Calu3 (cell line): Measurements from ENCODE around the gene ZNF638. TPM values are rescaled to one million over a fixed set of nuclear protein-coding genes. Genes with fewer than 3 reads are reported as not detected.
A peak's percentile ranks its signal among the peaks of the same experiment; 100 is the strongest.

Experiments
- Bru-seq: library from RNA; stranded (reverse); fragments of 400-500 nt; gene quantifications from one replicate; lab custom pipeline; 2021; lab: Mats Ljungman, UMichigan
- BruChase-seq, 2 experiments: library from RNA; stranded (reverse); fragments of 400-500 nt; gene quantifications; one replicate each; lab custom pipeline; 2021; lab: Mats Ljungman, UMichigan
- BruUV-seq: library from RNA; stranded (reverse); fragments of 400-500 nt; replicated peaks from 2 replicates; lab custom pipeline; 2021; lab: Mats Ljungman, UMichigan
- CTCF ChIA-PET: fragments of 300-600 bp; sonication (Branson Sonifier 250); formaldehyde crosslinking; loops from one replicate; lab custom pipeline; 2022; ENCODE audit warnings: antibody characterized with exemption; lab: Charles Lee
- DNase-seq: peaks from one replicate; pipeline ENCODE4 v3.0.0; 2022
- H3K27ac Mint-ChIP-seq: one replicate; pipeline ENCODE4 v1.8.0; 2022; ENCODE audit warnings: mixed read lengths; ENCODE audit not compliant: unreplicated experiment
- H3K27me3 Mint-ChIP-seq: one replicate; pipeline ENCODE4 v1.8.0; 2022; ENCODE audit warnings: mixed read lengths; ENCODE audit not compliant: unreplicated experiment
- H3K36me3 Mint-ChIP-seq: one replicate; pipeline ENCODE4 v1.8.0; 2022; ENCODE audit warnings: mild to moderate bottlenecking, moderate library complexity, mixed read lengths; ENCODE audit not compliant: insufficient read depth, unreplicated experiment
- H3K4me1 Mint-ChIP-seq: one replicate; pipeline ENCODE4 v1.8.0; 2022; ENCODE audit warnings: mild to moderate bottlenecking, low read depth, mixed read lengths; ENCODE audit not compliant: unreplicated experiment
- H3K4me3 Mint-ChIP-seq: one replicate; pipeline ENCODE4 v1.8.0; 2022; ENCODE audit warnings: mild to moderate bottlenecking, low read depth, moderate library complexity, mixed read lengths; ENCODE audit not compliant: unreplicated experiment
- H3K9me3 Mint-ChIP-seq: one replicate; pipeline ENCODE4 v1.8.0; 2022; ENCODE audit warnings: low read depth, mixed read lengths; ENCODE audit not compliant: unreplicated experiment
- CTCF ChIP-seq: fragments of 200-600 bp; IDR thresholded peaks from one replicate; pipeline ENCODE4 v1.8.0; 2022; ENCODE audit warnings: antibody characterized with exemption; ENCODE audit not compliant: unreplicated experiment
- intact Hi-C: fragments of 100-400 bp; cut with micrococcal nuclease; formaldehyde crosslinking; loops from one replicate; pipeline ENCODE4 v1.10.0; 2022; ENCODE audit not compliant: unreplicated experiment
- long read RNA-seq: library from polyadenylated mRNA; stranded (forward); transcript quantifications from one replicate; pipeline ENCODE4 v2.0.0, GENCODE V29; 2022
- total RNA-seq: library from RNA; stranded (reverse); gene quantifications from 2 replicates; pipeline ENCODE4 v1.2.3, GENCODE V29; 2022

Gene ZNF638
- total RNA-seq (127 and 132 TPM in 2 replicates), Bru-seq, nascent RNA (percentile 93 among the genes with signal in this experiment), BruChase-seq, experiment 1, labeled RNA remaining after a 6-hour chase (percentile 88 among the genes with signal in this experiment), BruChase-seq, experiment 2, labeled RNA remaining after a 2-hour chase (percentile 94 among the genes with signal in this experiment)
- long read RNA-seq, full-length matches to known transcripts = 13 of 59 reads
- long read RNA-seq, partial matches to known transcripts = 11 of 59 reads
- long read RNA-seq, other reads (novel, unspliced or antisense) = 35 of 59 reads

GRCh38 chr2:71331581-71332434 is at the start of gene ZNF638:
TSS of gene ZNF638 (plus strand) at chr2:71331782. CDS start at chr2:71348955, 17,173 bp downstream.
- peak; percentile 63 for TF ChIP-seq CTCF
- peak; percentile 93 for DNase-seq
- CTCF ChIA-PET = interaction anchor here (0.6 to 2.7 kb wide), 22 partner anchors 15 to 1038 kb away, joined by 3 to 36 read pairs (median 4); partner anchors contain the start of genes PAIP2B and SNRPG
- peak within 1 kb of the TSS; percentile 86 for H3K27ac Mint-ChIP-seq
- H3K9me3 Mint-ChIP-seq = no peaks in the 10 kb centered on the region
- peaks cover 35% of the 10 kb centered on the region for H3K36me3 Mint-ChIP-seq
- H3K4me3 Mint-ChIP-seq = peak within 1 kb of the TSS; percentile 100
- intact Hi-C loops = loop anchor here (2.0 kb wide), 1 partner anchor 105 kb away; the partner anchor contains the start of gene PAIP2B
- no peaks in the 10 kb centered on the region for H3K27me3 Mint-ChIP-seq
- BruUV-seq = no TSS peak
- H3K4me1 Mint-ChIP-seq = peaks cover 17% of the 10 kb centered on the region

GRCh38 chr2:71281950-71282349 is 49.6 kb upstream of the ZNF638 start:
- CTCF ChIA-PET = interaction anchor here (0.7 kb wide), 1 partner anchor 46 kb away, joined by 3 read pairs; no protein-coding TSS in a partner anchor

GRCh38 chr2:71282493-71282892 is 49.1 kb upstream of the ZNF638 start:
- no peaks in the 10 kb centered on the region for H3K9me3 Mint-ChIP-seq
- CTCF ChIA-PET = no interaction called here
- TF ChIP-seq CTCF = no peak
- peaks cover 11% of the 10 kb centered on the region for H3K4me1 Mint-ChIP-seq
- BruUV-seq = no TSS peak
- no peak overlapping the region for H3K27ac Mint-ChIP-seq
- no peak overlapping the region for H3K4me3 Mint-ChIP-seq
- peaks cover 5% of the 10 kb centered on the region for H3K36me3 Mint-ChIP-seq
- intact Hi-C loops = no loop called here
- H3K27me3 Mint-ChIP-seq = no peaks in the 10 kb centered on the region
- DNase-seq = no peak

More at GRCh38 chr2:71281950-71282349, 49.6 kb upstream of the ZNF638 start:
- Mint-ChIP-seq H3K36me3 (peaks cover 10% of the 10 kb centered on the region), H3K27ac (no peak overlapping the region), H3K4me3 (no peak overlapping the region), H3K9me3 (no peaks in the 10 kb centered on the region), H3K4me1 (peaks cover 11% of the 10 kb centered on the region), H3K27me3 (no peaks in the 10 kb centered on the region)
- DNase-seq = no peak
- intact Hi-C loops = no loop called here
- no peak for TF ChIP-seq CTCF
- BruUV-seq = no TSS peak

GRCh38 chr2:71283131-71283530 is 48.5 kb upstream of the ZNF638 start:
- no peak for TF ChIP-seq CTCF
- Mint-ChIP-seq H3K36me3 (no peaks in the 10 kb centered on the region), H3K4me3 (no peak overlapping the region), H3K4me1 (peaks cover 4% of the 10 kb centered on the region), H3K27me3 (no peaks in the 10 kb centered on the region), H3K27ac (no peak overlapping the region), H3K9me3 (no peaks in the 10 kb centered on the region)
- no TSS peak for BruUV-seq
- CTCF ChIA-PET = no interaction called here
- intact Hi-C loops = no loop called here
- no peak for DNase-seq
